IPS-20b (cell line): ENCODE measurements around the gene BANF2.

Experiments
- H3K27ac ChIP-seq: one replicate; pipeline ENCODE4 v1.5.1; 2013; ENCODE audit warnings: low read length
- H3K27me3 ChIP-seq: 2 replicates; pipeline ENCODE4 v1.6.1; 2013; ENCODE audit warnings: mild to moderate bottlenecking, low read length, inconsistent platforms; ENCODE audit not compliant: insufficient read depth
- H3K36me3 ChIP-seq: 2 replicates; pipeline ENCODE4 v1.6.1; 2013; ENCODE audit warnings: low read depth, mild to moderate bottlenecking, inconsistent platforms, low read length, moderate library complexity; ENCODE audit not compliant: insufficient read depth
- H3K4me1 ChIP-seq: 2 replicates; pipeline ENCODE4 v1.6.1; 2013; ENCODE audit warnings: mild to moderate bottlenecking, control low read depth, inconsistent platforms, low read length, moderate library complexity; ENCODE audit not compliant: insufficient read depth
- H3K4me3 ChIP-seq: 2 replicates; pipeline ENCODE4 v1.5.1; 2013; ENCODE audit warnings: mild to moderate bottlenecking, low read length, inconsistent platforms
- H3K9ac ChIP-seq: 2 replicates; pipeline ENCODE4 v1.6.1; 2013; ENCODE audit warnings: low read depth, mild to moderate bottlenecking, inconsistent platforms, low read length, moderate library complexity
- H3K9me3 ChIP-seq: 2 replicates; pipeline ENCODE4 v1.6.1; 2013; ENCODE audit warnings: mild to moderate bottlenecking, low read depth, low read length, inconsistent platforms; ENCODE audit not compliant: insufficient read depth

BANF2 gene

GRCh38 chr20:17749626-17749977, 49.8 kb downstream of the BANF2 start:
- H3K27me3 ChIP-seq = no peaks in the 10 kb centered on the region
- no peaks in the 10 kb centered on the region for H3K9me3 ChIP-seq
- no peaks in the 10 kb centered on the region for H3K36me3 ChIP-seq
- H3K4me1 ChIP-seq = peaks cover 30% of the 10 kb centered on the region
- H3K4me3 ChIP-seq = no peak overlapping the region
- H3K27ac ChIP-seq = no peak overlapping the region
- no peak overlapping the region for H3K9ac ChIP-seq

GRCh38 chr20:17749978-17750721, 50.4 kb downstream of the BANF2 start:
- no peaks in the 10 kb centered on the region for H3K36me3 ChIP-seq
- H3K27ac ChIP-seq = no peak overlapping the region
- H3K27me3 ChIP-seq = no peaks in the 10 kb centered on the region
- H3K9me3 ChIP-seq = no peaks in the 10 kb centered on the region
- no peak overlapping the region for H3K9ac ChIP-seq
- H3K4me1 ChIP-seq = peaks cover 30% of the 10 kb centered on the region
- no peak overlapping the region for H3K4me3 ChIP-seq

- no peak overlapping the region for H3K4me3 ChIP-seq
- H3K27ac ChIP-seq = no peak overlapping the region
- H3K9me3 ChIP-seq = no peaks in the 10 kb centered on the region
- H3K36me3 ChIP-seq = no peaks in the 10 kb centered on the region
- H3K27me3 ChIP-seq = no peaks in the 10 kb centered on the region
- H3K9ac ChIP-seq = no peak overlapping the region
- peaks cover 30% of the 10 kb centered on the region for H3K4me1 ChIP-seq
Measured at GRCh38 chr20:17750722-17751045, 50.9 kb downstream of the BANF2 start.

GRCh38 chr20:17751640-17752039, 51.9 kb downstream of the BANF2 start:
- Histone ChIP-seq H3K9me3 (no peaks in the 10 kb centered on the region), H3K36me3 (no peaks in the 10 kb centered on the region), H3K27ac (no peak overlapping the region), H3K9ac (no peak overlapping the region), H3K4me3 (no peak overlapping the region), H3K4me1 (peaks cover 30% of the 10 kb centered on the region), H3K27me3 (no peaks in the 10 kb centered on the region)

- no peaks in the 10 kb centered on the region for H3K27me3 ChIP-seq
- H3K27ac ChIP-seq = no peak overlapping the region
- H3K4me1 ChIP-seq = peaks cover 30% of the 10 kb centered on the region
- H3K9ac ChIP-seq = no peak overlapping the region
- H3K36me3 ChIP-seq = no peaks in the 10 kb centered on the region
- H3K4me3 ChIP-seq = peak overlapping the region; percentile 52; the same call in 1 of the 2 replicates
- no peaks in the 10 kb centered on the region for H3K9me3 ChIP-seq
Measured at GRCh38 chr20:17752459-17752858, 52.7 kb downstream of the BANF2 start.

GRCh38 chr20:17753516-17753915, 53.8 kb downstream of the BANF2 start:
- Histone ChIP-seq H3K4me1 (peaks cover 22% of the 10 kb centered on the region), H3K4me3 (no peak overlapping the region), H3K27me3 (no peaks in the 10 kb centered on the region), H3K9ac (no peak overlapping the region), H3K27ac (no peak overlapping the region), H3K9me3 (no peaks in the 10 kb centered on the region), H3K36me3 (no peaks in the 10 kb centered on the region)

- H3K27me3 ChIP-seq = no peaks in the 10 kb centered on the region
- no peaks in the 10 kb centered on the region for H3K9me3 ChIP-seq
- H3K4me1 ChIP-seq = peaks cover 17% of the 10 kb centered on the region
- no peak overlapping the region for H3K27ac ChIP-seq
- no peaks in the 10 kb centered on the region for H3K36me3 ChIP-seq
- H3K9ac ChIP-seq = no peak overlapping the region
- H3K4me3 ChIP-seq = no peak overlapping the region
Measured at GRCh38 chr20:17756529-17756928, 56.8 kb downstream of the BANF2 start.

GRCh38 chr20:17757496-17757895, 57.7 kb downstream of the BANF2 start:
- no peak overlapping the region for H3K4me3 ChIP-seq
- no peaks in the 10 kb centered on the region for H3K36me3 ChIP-seq
- no peaks in the 10 kb centered on the region for H3K9me3 ChIP-seq

GRCh38 chr20:17758010-17758409, 58.2 kb downstream of the BANF2 start:
- no peak overlapping the region for H3K27ac ChIP-seq
- no peaks in the 10 kb centered on the region for H3K36me3 ChIP-seq
- no peak overlapping the region for H3K9ac ChIP-seq
- no peaks in the 10 kb centered on the region for H3K27me3 ChIP-seq
- no peaks in the 10 kb centered on the region for H3K9me3 ChIP-seq
- H3K4me3 ChIP-seq = no peak overlapping the region
- H3K4me1 ChIP-seq = peaks cover 11% of the 10 kb centered on the region

More at GRCh38 chr20:17757496-17757895, 57.7 kb downstream of the BANF2 start:
- H3K4me1 ChIP-seq = peaks cover 11% of the 10 kb centered on the region
- H3K27me3 ChIP-seq = no peaks in the 10 kb centered on the region
- H3K9ac ChIP-seq = no peak overlapping the region
- H3K27ac ChIP-seq = no peak overlapping the region

GRCh38 chr20:17758512-17758911, 58.7 kb downstream of the BANF2 start:
- Histone ChIP-seq H3K9me3 (no peaks in the 10 kb centered on the region), H3K27me3 (no peaks in the 10 kb centered on the region), H3K27ac (no peak overlapping the region), H3K36me3 (no peaks in the 10 kb centered on the region), H3K4me1 (peaks cover 8% of the 10 kb centered on the region; the same call in 1 of the 2 replicates), H3K4me3 (no peak overlapping the region), H3K9ac (no peak overlapping the region)

- no peaks in the 10 kb centered on the region for H3K36me3 ChIP-seq
- H3K27me3 ChIP-seq = no peaks in the 10 kb centered on the region
- no peak overlapping the region for H3K9ac ChIP-seq
- no peak overlapping the region for H3K27ac ChIP-seq
- no peaks in the 10 kb centered on the region for H3K9me3 ChIP-seq
- peaks cover 7% of the 10 kb centered on the region; the same call in 1 of the 2 replicates for H3K4me1 ChIP-seq
- no peak overlapping the region for H3K4me3 ChIP-seq
Measured at GRCh38 chr20:17759449-17759848, 59.7 kb downstream of the BANF2 start.

- no peak overlapping the region for H3K4me3 ChIP-seq
- H3K27me3 ChIP-seq = no peaks in the 10 kb centered on the region
- no peak overlapping the region for H3K9ac ChIP-seq
- no peaks in the 10 kb centered on the region for H3K9me3 ChIP-seq
- H3K4me1 ChIP-seq = peaks cover 7% of the 10 kb centered on the region; the same call in 1 of the 2 replicates
- H3K36me3 ChIP-seq = no peaks in the 10 kb centered on the region
- no peak overlapping the region for H3K27ac ChIP-seq
Measured at GRCh38 chr20:17761604-17762003, 61.8 kb downstream of the BANF2 start.
